Kidney epithelial cell (primary cell): Measurements from ENCODE around the gene PIP5KL1. TPM values are rescaled to one million over a fixed set of nuclear protein-coding genes. Genes with fewer than 3 reads are reported as not detected.

ENCODE experiments used
- DNase-seq: peaks from one replicate; pipeline ENCODE4 v3.0.0-alpha.2; 2010; ENCODE audit warnings: low read depth
- H3K27me3 ChIP-seq: 2 replicates; pipeline ENCODE4 v1.6.0; 2011; ENCODE audit warnings: low read length; ENCODE audit not compliant: control insufficient read depth, insufficient read depth
- H3K36me3 ChIP-seq: 2 replicates; pipeline ENCODE4 v1.5.1; 2011; ENCODE audit warnings: low read length; ENCODE audit not compliant: control insufficient read depth, insufficient read depth
- H3K4me3 ChIP-seq: 2 replicates; pipeline ENCODE4 v1.5.1; 2011; ENCODE audit warnings: low read depth, mild to moderate bottlenecking, control low read depth, low read length
- CTCF ChIP-seq: IDR thresholded peaks from 2 replicates; pipeline ENCODE4 v1.5.1; 2011; ENCODE audit warnings: mild to moderate bottlenecking, moderate library complexity, low read length, control low read depth, inconsistent platforms; ENCODE audit not compliant: insufficient read depth, poor library complexity, severe bottlenecking
- total RNA-seq: library from RNA; depleted of rRNA; stranded (reverse); fragments of >200 nt; gene quantifications from 2 replicates; pipeline ENCODE4 v1.2.3, GENCODE V29; 2015

PIP5KL1 gene
- total RNA-seq, 1 donor from 2014 or later, result 3.6 TPM

- H3K27me3 ChIP-seq, result no peaks in the 10 kb centered on the region
- no peak for DNase-seq
- H3K36me3 ChIP-seq, result peaks cover 6% of the 10 kb centered on the region
- TF ChIP-seq CTCF, result no peak
- H3K4me3 ChIP-seq, result no peak overlapping the region
These were observed 37.2 kb downstream of the PIP5KL1 start for GRCh38 chr9:127893392-127893791.

DNA sequence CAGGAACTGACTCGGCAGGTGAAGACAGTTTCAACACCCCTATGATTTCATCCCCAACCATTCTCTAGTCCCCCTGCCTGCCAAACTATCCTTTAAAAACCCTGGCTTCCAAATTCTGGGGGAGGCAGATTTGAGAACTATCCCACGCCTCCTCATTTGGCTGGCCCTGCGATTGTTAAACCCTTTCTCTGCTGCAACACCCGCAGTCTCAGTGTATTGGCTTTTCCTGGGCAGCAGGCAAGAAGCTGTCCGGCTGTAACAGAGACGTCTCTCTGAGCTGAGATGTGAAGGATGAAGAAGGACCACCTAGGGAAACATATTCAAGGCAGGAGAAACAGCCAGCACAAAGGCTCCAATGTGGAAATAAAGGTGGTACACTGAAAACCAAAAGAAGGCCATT lies 37.7 kb downstream of the PIP5KL1 start:
- DNase-seq, result no peak
- Histone ChIP-seq H3K4me3 (no peak overlapping the region), H3K36me3 (peaks cover 6% of the 10 kb centered on the region), H3K27me3 (no peaks in the 10 kb centered on the region)
- TF ChIP-seq CTCF, result no peak

GRCh38 chr9:127890053-127890452 lies 40.5 kb downstream of the PIP5KL1 start:
- TF ChIP-seq CTCF, result no peak
- Histone ChIP-seq H3K36me3 (peaks cover 5% of the 10 kb centered on the region), H3K4me3 (no peak overlapping the region), H3K27me3 (no peaks in the 10 kb centered on the region)
- no peak for DNase-seq

DNA sequence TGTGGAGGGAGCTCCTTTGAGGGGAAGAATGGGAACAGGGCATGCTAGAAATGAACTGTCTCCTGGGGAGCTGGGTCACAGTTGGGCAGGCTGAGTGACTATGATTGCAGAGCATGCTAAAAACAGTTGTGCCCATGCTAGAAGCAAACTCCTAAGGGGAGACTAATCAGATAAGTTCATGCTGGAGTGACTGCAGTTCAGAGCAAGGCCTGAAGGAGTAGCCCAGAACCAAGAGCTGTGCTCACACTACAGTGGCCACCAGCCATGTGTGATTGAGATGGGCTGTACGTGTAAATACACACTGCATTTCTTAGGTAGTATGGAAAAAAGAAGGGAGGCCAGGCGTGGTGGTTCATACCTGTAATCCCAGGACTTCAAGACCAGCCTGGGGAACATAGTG lies 42.8 kb downstream of the PIP5KL1 start:
- peaks cover 4% of the 10 kb centered on the region for H3K36me3 ChIP-seq
- no peaks in the 10 kb centered on the region for H3K27me3 ChIP-seq
- no peak overlapping the region for H3K4me3 ChIP-seq
- no peak for DNase-seq
- no peak for TF ChIP-seq CTCF

DNA sequence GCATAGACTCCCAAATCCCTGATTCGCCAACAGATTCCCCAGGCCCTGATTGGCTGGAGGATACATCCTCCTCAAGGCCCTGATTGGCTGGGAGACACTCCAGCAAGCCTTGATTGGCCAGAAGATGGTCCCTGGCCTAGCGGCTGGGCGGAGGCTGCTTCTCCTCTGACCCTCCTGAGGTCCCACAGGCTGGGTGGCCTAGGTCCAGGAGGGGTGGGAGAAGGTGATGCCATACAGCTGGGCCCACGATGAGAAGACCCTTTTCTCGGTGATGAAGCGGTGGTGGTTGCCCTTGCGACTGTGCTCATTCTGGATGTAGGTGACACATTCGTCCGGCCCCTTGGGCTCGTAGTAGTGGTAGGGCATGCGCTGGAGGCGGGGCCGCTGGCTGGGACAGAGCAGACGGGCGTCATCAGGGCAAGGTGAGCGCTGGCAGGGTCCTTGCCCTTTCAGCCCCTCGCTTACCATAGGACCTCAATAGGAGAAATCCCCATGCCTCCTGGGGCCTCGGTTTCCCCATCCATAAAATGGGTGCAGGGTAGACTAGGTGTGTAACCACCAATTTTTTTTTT lies 44.1 kb downstream of the PIP5KL1 start:
- no peak for DNase-seq
- H3K36me3 ChIP-seq, result peaks cover 4% of the 10 kb centered on the region
- TF ChIP-seq CTCF, result no peak
- no peak overlapping the region for H3K4me3 ChIP-seq
- no peaks in the 10 kb centered on the region for H3K27me3 ChIP-seq

DNA sequence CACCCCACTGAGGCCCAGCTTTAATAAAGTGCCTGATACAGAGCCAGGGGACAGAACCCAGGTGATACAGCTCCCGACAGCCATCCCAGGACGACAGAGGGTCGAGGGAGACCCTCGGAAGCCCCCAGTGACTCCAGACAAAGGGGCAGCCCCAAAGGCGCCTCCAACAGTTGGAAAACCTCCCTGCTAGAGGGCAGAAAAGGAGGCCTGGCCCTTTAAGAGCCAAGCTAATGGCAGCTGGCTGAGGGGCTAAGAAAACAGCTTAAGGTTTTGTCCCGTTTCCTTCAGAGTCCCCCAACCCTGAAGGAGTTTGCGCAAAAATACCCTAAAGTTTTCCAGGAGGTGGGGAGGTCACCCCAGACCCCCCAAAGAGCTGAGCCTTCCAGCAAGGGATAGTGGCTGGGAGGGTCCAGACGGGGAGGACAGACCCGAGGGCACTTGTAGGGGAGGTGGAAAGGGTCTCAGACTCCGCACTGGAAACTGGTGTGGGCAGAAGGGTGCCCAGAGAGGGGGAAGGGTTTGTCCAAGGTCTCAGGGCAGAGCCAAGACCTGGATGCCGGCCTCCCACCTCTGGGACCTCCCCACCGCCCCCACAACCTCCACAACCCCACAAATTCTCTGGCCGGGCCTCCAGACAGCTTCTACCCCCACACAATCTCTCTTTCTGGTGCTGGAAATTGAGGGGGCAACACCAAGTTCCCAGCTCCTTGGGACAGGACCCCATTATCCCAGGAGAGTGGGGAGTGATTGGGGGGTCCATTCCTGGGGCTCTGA lies 44.9 kb downstream of the PIP5KL1 start:
- H3K27me3 ChIP-seq, result no peaks in the 10 kb centered on the region
- H3K4me3 ChIP-seq, result no peak overlapping the region
- TF ChIP-seq CTCF, result no peak
- DNase-seq, result no peak
- peaks cover 2% of the 10 kb centered on the region for H3K36me3 ChIP-seq
